Stimulated activated effector memory CD8-positive, alpha-beta T cell treated with anti-CD3 and anti-CD28 coated beads, Interleukin-12 subunit alpha, Interleukin-12 subunit beta, amount 100 ng/mL, for 72 hours (primary cell): ENCODE measurements around the gene MAP3K7.

Experiments
- ATAC-seq: fragments of 150-1000 bp; cut with Tn5 transposase; 2 replicates; pipeline ENCODE4 v1.10.0; 2021
- DNase-seq, 2 donors: peaks; one replicate each; pipeline ENCODE4 v3.0.0; 2021 to 2022; ENCODE audit warnings: low spot score in 2 of 2
- H3K27ac Mint-ChIP-seq: one replicate; pipeline ENCODE4 v1.8.0; 2022; ENCODE audit warnings: mild to moderate bottlenecking, mixed read lengths
- H3K36me3 Mint-ChIP-seq: one replicate; pipeline ENCODE4 v1.8.0; 2022; ENCODE audit warnings: mild to moderate bottlenecking, mixed read lengths
- H3K4me1 Mint-ChIP-seq: one replicate; pipeline ENCODE4 v1.8.0; 2022; ENCODE audit warnings: mixed read lengths
- H3K4me3 Mint-ChIP-seq: one replicate; pipeline ENCODE4 v1.8.0; 2022; ENCODE audit warnings: mild to moderate bottlenecking, mixed read lengths
- H3K9me3 Mint-ChIP-seq: one replicate; pipeline ENCODE4 v1.8.0; 2022; ENCODE audit warnings: mixed read lengths

Gene MAP3K7

DNA sequence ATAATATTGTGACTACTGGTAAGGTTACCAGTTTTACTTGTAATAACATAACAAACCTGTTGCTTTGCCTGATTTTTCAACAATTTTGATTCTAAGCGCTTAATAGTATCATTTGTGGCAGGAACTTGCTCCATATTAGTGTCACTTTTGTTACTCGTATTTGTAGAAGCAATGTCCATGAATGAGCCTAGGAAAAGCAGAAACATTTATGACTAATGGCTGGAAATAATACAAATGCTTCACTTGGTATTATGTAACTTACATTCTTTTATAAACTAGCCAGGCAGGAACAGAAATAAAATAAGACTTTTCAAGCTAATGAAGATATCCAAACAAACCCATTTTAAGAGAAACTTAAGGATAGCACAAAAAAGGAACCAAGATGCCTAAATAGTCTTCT is 38.9 kb downstream of the MAP3K7 start:
- no peak for DNase-seq
- no peak overlapping the region for H3K27ac Mint-ChIP-seq

GRCh38 chr6:90547079-90547478 is 39.8 kb downstream of the MAP3K7 start:
- DNase-seq, result no peak
- H3K9me3 Mint-ChIP-seq, result no peaks in the 10 kb centered on the region
- no peak overlapping the region for H3K27ac Mint-ChIP-seq

More for the DNA sequence above, 38.9 kb downstream of the MAP3K7 start:
- peaks cover 5% of the 10 kb centered on the region for H3K4me1 Mint-ChIP-seq
- no peak for ATAC-seq
- peaks cover 97% of the 10 kb centered on the region for H3K36me3 Mint-ChIP-seq
- no peak overlapping the region for H3K4me3 Mint-ChIP-seq
- H3K9me3 Mint-ChIP-seq, result no peaks in the 10 kb centered on the region

GRCh38 chr6:90545448-90545847 is 41.4 kb downstream of the MAP3K7 start:
- H3K27ac Mint-ChIP-seq, result no peak overlapping the region
- no peak for DNase-seq
- H3K4me3 Mint-ChIP-seq, result no peak overlapping the region
- H3K4me1 Mint-ChIP-seq, result peaks cover 5% of the 10 kb centered on the region
- H3K9me3 Mint-ChIP-seq, result no peaks in the 10 kb centered on the region
- peak; percentile 76 for ATAC-seq
- peaks cover 87% of the 10 kb centered on the region for H3K36me3 Mint-ChIP-seq

More at GRCh38 chr6:90547079-90547478, 39.8 kb downstream of the MAP3K7 start:
- Mint-ChIP-seq H3K36me3 (peaks cover 90% of the 10 kb centered on the region), H3K4me1 (peaks cover 5% of the 10 kb centered on the region), H3K4me3 (no peak overlapping the region)
- ATAC-seq, result no peak

DNA sequence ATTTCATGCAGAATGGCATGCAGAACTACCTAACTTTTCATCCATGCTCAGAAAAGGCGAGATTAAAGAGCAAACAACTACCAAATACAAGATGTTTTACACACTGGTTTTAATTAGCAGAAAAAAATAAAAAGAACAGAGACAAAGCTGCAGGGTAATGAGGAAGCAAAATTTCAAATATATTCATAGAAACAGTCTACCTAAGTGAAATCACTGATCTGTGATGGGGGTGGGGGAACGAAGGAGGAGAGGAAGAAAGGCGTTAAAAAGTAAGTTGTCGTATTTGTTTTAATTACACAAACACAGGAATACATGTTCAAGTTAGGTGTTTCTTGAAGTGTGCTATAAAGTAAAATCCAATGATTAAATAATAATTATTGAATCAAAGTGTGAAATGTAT is 42.1 kb downstream of the MAP3K7 start:
- Mint-ChIP-seq H3K36me3 (peaks cover 83% of the 10 kb centered on the region), H3K27ac (no peak overlapping the region), H3K4me3 (no peak overlapping the region), H3K4me1 (peaks cover 5% of the 10 kb centered on the region), H3K9me3 (no peaks in the 10 kb centered on the region)
- DNase-seq, result no peak
- no peak for ATAC-seq

DNA sequence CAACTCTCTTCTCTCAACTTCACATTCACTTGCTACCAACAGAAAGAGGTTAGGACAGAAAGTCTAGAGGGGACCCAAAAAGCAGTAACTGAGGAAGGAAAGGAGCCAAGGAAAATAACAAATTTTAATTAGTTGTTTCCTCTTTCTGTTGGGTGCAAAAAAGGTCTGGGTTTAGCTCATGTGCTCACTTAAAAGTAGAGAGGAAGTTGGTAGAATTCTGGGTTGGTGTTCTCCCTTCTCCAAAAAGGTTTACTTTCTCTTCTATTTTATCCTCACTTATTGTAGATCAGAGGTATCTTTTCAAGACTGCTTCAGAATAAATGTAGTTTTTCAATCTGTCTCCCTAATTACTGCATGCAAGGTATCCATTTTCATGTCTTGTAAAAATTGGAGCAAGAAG is 42.8 kb downstream of the MAP3K7 start:
- Mint-ChIP-seq H3K27ac (no peak overlapping the region), H3K4me1 (peaks cover 5% of the 10 kb centered on the region), H3K36me3 (peaks cover 76% of the 10 kb centered on the region)

GRCh38 chr6:90541221-90541620 is 45.7 kb downstream of the MAP3K7 start:
- H3K36me3 Mint-ChIP-seq, result peaks cover 58% of the 10 kb centered on the region
- no peak for DNase-seq

More for the DNA sequence above, 42.8 kb downstream of the MAP3K7 start:
- DNase-seq (no peak), ATAC-seq (no peak)
- Mint-ChIP-seq H3K4me3 (no peak overlapping the region), H3K9me3 (no peaks in the 10 kb centered on the region)

DNA sequence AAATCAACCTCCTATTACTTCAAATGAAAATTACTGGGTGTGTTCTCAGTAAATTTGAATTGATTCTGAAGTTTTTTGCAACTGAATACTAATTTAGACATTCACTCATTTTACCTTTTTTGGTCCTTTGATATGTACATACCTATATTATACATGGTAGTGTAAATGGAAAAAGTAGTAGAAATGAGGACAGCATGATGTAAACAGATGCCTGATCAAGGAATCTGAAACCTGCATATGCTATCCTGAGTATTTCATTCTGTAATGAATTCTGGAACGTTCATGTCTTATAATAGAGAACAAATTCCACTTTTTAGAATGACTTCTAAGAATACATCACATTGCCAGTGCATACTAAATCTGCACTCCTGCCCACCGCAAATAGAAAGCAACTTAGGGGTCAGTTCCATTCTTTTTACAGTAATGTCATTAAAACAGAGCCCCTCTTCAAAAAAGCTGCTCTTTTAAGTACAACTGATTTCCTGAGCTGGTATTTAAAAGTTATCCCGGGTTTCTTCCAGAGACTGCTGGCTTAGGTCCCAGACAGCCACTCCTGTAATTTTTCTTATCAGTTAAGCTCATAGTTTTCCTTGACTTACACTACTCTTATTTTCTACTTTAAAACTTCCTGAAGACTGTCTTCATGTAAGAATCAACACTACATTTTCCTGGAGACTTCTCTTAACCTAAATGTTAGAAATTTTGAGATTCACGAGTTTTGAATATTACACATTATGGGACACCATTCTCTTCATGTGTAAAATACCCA is 48.4 kb downstream of the MAP3K7 start:
- H3K27ac Mint-ChIP-seq, result no peak overlapping the region
- H3K4me3 Mint-ChIP-seq, result no peak overlapping the region
- ATAC-seq, result no peak
- H3K4me1 Mint-ChIP-seq, result peaks cover under 1% of the 10 kb centered on the region
- DNase-seq, result no peak
- peaks cover 50% of the 10 kb centered on the region for H3K36me3 Mint-ChIP-seq
- no peaks in the 10 kb centered on the region for H3K9me3 Mint-ChIP-seq

More at GRCh38 chr6:90541221-90541620, 45.7 kb downstream of the MAP3K7 start:
- H3K27ac Mint-ChIP-seq, result no peak overlapping the region
- H3K9me3 Mint-ChIP-seq, result no peaks in the 10 kb centered on the region
- no peak for ATAC-seq
- H3K4me3 Mint-ChIP-seq, result no peak overlapping the region
- peaks cover 5% of the 10 kb centered on the region for H3K4me1 Mint-ChIP-seq

DNA sequence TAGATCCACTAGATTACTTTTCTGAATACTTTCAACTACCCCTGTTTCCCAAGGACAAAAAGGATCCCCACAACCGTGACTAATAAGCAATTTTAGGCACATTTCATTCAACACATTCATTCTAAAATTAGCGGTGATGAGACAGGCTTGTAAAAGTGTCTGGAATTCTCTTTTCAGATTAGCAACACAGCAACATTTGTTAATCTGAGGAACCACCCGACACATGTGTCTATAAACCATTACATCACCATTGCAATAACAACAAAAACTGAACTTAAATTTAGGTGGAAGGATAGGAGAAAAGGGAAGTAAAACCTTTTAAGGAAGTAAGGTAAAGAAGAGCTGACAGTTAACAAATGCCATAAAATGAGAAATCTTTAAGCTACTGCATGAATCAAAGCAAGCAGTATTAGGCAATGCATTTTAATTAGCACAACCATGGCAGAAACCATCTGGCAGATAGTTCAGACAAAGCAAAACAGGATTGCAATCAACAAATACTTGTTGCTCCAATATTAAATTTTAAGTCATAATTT is 49.1 kb downstream of the MAP3K7 start:
- Mint-ChIP-seq H3K36me3 (peaks cover 50% of the 10 kb centered on the region), H3K4me3 (no peak overlapping the region), H3K27ac (peak overlapping the region; percentile 16), H3K9me3 (no peaks in the 10 kb centered on the region), H3K4me1 (peaks cover 7% of the 10 kb centered on the region)
- DNase-seq (no peak), ATAC-seq (no peak)

GRCh38 chr6:90537027-90537426 is 49.8 kb downstream of the MAP3K7 start:
- Mint-ChIP-seq H3K27ac (no peak overlapping the region), H3K4me3 (no peak overlapping the region), H3K9me3 (no peaks in the 10 kb centered on the region), H3K4me1 (peaks cover 7% of the 10 kb centered on the region), H3K36me3 (peaks cover 51% of the 10 kb centered on the region)
- DNase-seq (no peak), ATAC-seq (no peak)

DNA sequence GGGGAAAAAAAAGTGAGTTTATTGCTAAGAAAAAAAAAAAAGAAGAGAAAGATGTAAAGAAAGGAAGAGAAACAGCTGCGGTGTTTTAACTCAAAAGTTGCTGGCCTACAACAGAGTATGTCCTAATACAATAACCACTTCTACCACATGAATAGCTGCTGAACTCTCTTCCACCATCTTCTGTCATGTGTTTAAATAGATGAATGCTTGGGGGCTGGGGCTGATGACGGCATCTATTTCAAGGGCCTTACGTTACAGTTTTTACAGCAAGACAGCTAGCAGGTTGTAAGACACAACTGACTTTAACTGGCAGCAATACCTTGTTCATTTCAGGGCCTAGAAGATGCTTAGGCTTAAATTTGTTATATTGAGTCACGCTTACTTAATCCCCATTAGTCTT is 50.4 kb downstream of the MAP3K7 start:
- Mint-ChIP-seq H3K36me3 (peaks cover 54% of the 10 kb centered on the region), H3K4me1 (peaks cover 7% of the 10 kb centered on the region), H3K4me3 (no peak overlapping the region), H3K9me3 (no peaks in the 10 kb centered on the region), H3K27ac (no peak overlapping the region)
- DNase-seq, result no peak
- ATAC-seq, result no peak

GRCh38 chr6:90534337-90535025 is 52.4 kb downstream of the MAP3K7 start:
- H3K4me3 Mint-ChIP-seq, result no peak overlapping the region
- no peak overlapping the region for H3K27ac Mint-ChIP-seq
- ATAC-seq, result peak; percentile 70
- DNase-seq, result no peak
- H3K9me3 Mint-ChIP-seq, result no peaks in the 10 kb centered on the region
- peaks cover 43% of the 10 kb centered on the region for H3K36me3 Mint-ChIP-seq
- H3K4me1 Mint-ChIP-seq, result peaks cover 7% of the 10 kb centered on the region

DNA sequence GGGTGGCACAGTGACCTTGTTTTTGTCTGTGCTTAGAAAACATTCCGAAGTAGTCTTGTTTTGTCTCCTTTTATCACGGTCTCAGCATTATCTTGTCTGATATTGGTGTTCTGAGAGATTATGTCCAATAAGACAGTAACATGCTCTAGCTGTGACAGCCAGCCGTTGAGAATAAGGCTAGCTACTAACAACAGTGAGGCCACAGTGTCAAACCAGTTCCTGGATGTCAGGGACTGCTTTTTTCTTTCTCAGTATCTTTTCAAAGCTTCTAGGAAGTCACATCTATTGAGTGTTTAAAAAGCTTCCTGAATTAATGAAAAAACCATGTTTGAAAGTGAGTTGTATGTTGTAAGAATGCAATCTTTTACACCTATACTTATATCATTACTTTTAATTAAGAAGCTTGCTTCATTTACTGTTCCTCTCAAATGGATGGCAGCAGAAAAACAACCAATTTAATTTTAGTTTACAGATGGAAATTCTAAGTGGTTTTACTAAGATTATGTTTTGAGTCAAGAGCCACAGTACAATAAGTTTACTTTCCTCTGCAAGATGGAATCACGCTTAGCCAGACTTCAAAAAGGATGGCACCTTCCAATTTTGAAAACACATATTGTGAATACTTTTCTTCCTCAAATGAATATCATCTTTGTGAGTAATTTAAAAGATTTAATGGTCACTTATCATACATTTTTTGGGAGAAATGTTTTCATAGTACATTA is 53.1 kb downstream of the MAP3K7 start:
- peak overlapping the region; percentile 44 for H3K27ac Mint-ChIP-seq
- H3K9me3 Mint-ChIP-seq, result no peaks in the 10 kb centered on the region
- H3K36me3 Mint-ChIP-seq, result peaks cover 49% of the 10 kb centered on the region
- peak; percentile 64 for ATAC-seq
- no peak overlapping the region for H3K4me3 Mint-ChIP-seq
- peaks cover 7% of the 10 kb centered on the region for H3K4me1 Mint-ChIP-seq
- DNase-seq, result no peak

DNA sequence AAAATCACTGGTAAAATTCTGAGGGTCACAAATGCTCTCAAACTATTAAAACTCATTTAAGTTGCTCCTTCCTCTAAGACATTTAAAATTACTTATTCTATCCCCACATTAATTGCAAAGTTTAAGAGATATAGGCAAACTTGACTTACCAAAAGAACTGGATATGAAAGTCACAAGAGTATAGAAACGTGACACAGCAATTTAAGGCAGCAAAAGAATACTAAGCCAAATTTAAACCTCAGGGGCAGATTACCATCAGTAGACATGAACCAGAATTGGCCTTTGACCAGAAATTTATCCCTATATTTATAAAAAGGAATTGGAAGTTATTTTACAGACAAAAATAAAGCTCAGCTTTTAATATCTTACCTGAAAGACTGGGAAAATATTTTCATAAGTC is 56.0 kb downstream of the MAP3K7 start:
- Mint-ChIP-seq H3K4me1 (peaks cover 7% of the 10 kb centered on the region), H3K4me3 (no peak overlapping the region), H3K9me3 (no peaks in the 10 kb centered on the region), H3K27ac (no peak overlapping the region), H3K36me3 (peaks cover 47% of the 10 kb centered on the region)
- DNase-seq (no peak), ATAC-seq (no peak)

- DNase-seq (no peak), ATAC-seq (no peak)
- no peaks in the 10 kb centered on the region for H3K4me1 Mint-ChIP-seq
- peaks cover 58% of the 10 kb centered on the region for H3K36me3 Mint-ChIP-seq
- no peak overlapping the region for H3K27ac Mint-ChIP-seq
- no peak overlapping the region for H3K4me3 Mint-ChIP-seq
- H3K9me3 Mint-ChIP-seq, result no peaks in the 10 kb centered on the region
Measured at GRCh38 chr6:90525421-90525820, 61.5 kb downstream of the MAP3K7 start.

- H3K4me1 Mint-ChIP-seq, result no peaks in the 10 kb centered on the region
- H3K4me3 Mint-ChIP-seq, result no peak overlapping the region
- DNase-seq, result no peak
- no peak overlapping the region for H3K27ac Mint-ChIP-seq
- peaks cover 62% of the 10 kb centered on the region for H3K36me3 Mint-ChIP-seq
- H3K9me3 Mint-ChIP-seq, result no peaks in the 10 kb centered on the region
- no peak for ATAC-seq
Measured at GRCh38 chr6:90523779-90524310, 63.0 kb downstream of the MAP3K7 start.
